OCI-LY7 (cell line): ENCODE data around the gene LIPC. TPM values are rescaled to one million over a fixed set of nuclear protein-coding genes. Genes with fewer than 3 reads are reported as not detected.

Source experiments
- BruUV-seq: library from RNA; stranded (reverse); fragments of 400-500 nt; replicated peaks from 2 replicates; lab custom pipeline; 2021; lab: Mats Ljungman, UMichigan
- CTCF ChIA-PET: fragments of 300-600 bp; sonication (Branson Sonifier 250); formaldehyde crosslinking; loops from one replicate; lab custom pipeline; 2022; ENCODE audit warnings: antibody characterized with exemption; ENCODE audit not compliant: unreplicated experiment; lab: Charles Lee
- POLR2A ChIA-PET: fragments of 300-600 bp; sonication (Branson Sonifier 250); formaldehyde crosslinking; loops from one replicate; lab custom pipeline; 2022; ENCODE audit warnings: antibody characterized with exemption; lab: Charles Lee
- DNase-seq: peaks from one replicate; pipeline ENCODE4 v3.0.0-alpha.2; 2015; ENCODE audit warnings: low spot score
- H2AFZ ChIP-seq: fragments of 200-600 bp; sonication (generic), shearing (Covaris generic); 2 replicates; pipeline ENCODE4 v1.6.1; 2014; ENCODE audit warnings: mild to moderate bottlenecking, antibody characterized with exemption, low read length, moderate library complexity
- H3K27ac ChIP-seq: fragments of 200-600 bp; sonication (generic); 2 replicates; pipeline ENCODE4 v1.5.1; 2014; ENCODE audit warnings: mixed run types, low read depth, mild to moderate bottlenecking, moderate library complexity, low read length, inconsistent platforms; ENCODE audit not compliant: poor library complexity, severe bottlenecking
- H3K36me3 ChIP-seq: fragments of 200-600 bp; sonication (generic); 2 replicates; pipeline ENCODE4 v1.6.1; 2014; ENCODE audit warnings: mild to moderate bottlenecking, antibody characterized with exemption, low read length, moderate library complexity, mixed read lengths; ENCODE audit not compliant: insufficient read depth
- H3K4me1 ChIP-seq: fragments of 200-600 bp; sonication (generic); 2 replicates; pipeline ENCODE4 v1.5.1; 2014; ENCODE audit warnings: mild to moderate bottlenecking, low read length; ENCODE audit not compliant: insufficient read depth, poor library complexity, severe bottlenecking
- H3K4me2 ChIP-seq: fragments of 200-600 bp; sonication (generic); 2 replicates; pipeline ENCODE4 v1.6.1; 2014; ENCODE audit warnings: mild to moderate bottlenecking, low read length
- H3K4me3 ChIP-seq: fragments of 200-600 bp; sonication (generic); 2 replicates; pipeline ENCODE4 v1.5.1; 2014; ENCODE audit warnings: mild to moderate bottlenecking, low read depth, low read length; ENCODE audit not compliant: poor library complexity, severe bottlenecking
- H3K79me2 ChIP-seq: fragments of 200-600 bp; sonication (generic); 2 replicates; pipeline ENCODE4 v1.6.1; 2016; ENCODE audit warnings: low read depth, mild to moderate bottlenecking, low read length, moderate library complexity, mixed read lengths; ENCODE audit not compliant: insufficient read depth
- H3K9me2 ChIP-seq: fragments of 200-600 bp; sonication (generic); 2 replicates; pipeline ENCODE4 v1.6.1; 2016; ENCODE audit warnings: mild to moderate bottlenecking, low read length, mixed read lengths; ENCODE audit not compliant: insufficient read depth
- H3K9me3 ChIP-seq: fragments of 200-600 bp; sonication (generic); 2 replicates; pipeline ENCODE4 v1.6.1; 2014; ENCODE audit warnings: mild to moderate bottlenecking, mixed run types, low read length, mixed read lengths
- H4K20me1 ChIP-seq: fragments of 200-600 bp; sonication (generic); 2 replicates; pipeline ENCODE4 v1.6.1; 2014; ENCODE audit warnings: mild to moderate bottlenecking, antibody characterized with exemption, low read length, moderate library complexity, mixed read lengths; ENCODE audit not compliant: insufficient read depth
- CTCF ChIP-seq: fragments of 200-600 bp; sonication (generic); conservative IDR thresholded peaks from 2 replicates; pipeline ENCODE4 v1.5.1; 2014; ENCODE audit warnings: mild to moderate bottlenecking, antibody characterized with exemption, low read length, moderate library complexity, mixed read lengths
- EZH2phosphoT487 ChIP-seq: fragments of 200-600 bp; sonication (generic); IDR thresholded peaks from 2 replicates; pipeline ENCODE4 v1.6.1; 2018; ENCODE audit warnings: low read depth, borderline replicate concordance, mild to moderate bottlenecking, mixed run types, antibody characterized with exemption, low read length, moderate library complexity, mixed read lengths
- intact Hi-C: fragments of 100-400 bp; cut with micrococcal nuclease; formaldehyde crosslinking; loops from one replicate; pipeline ENCODE4 v1.10.0; 2022; ENCODE audit not compliant: unreplicated experiment
- total RNA-seq, 2 experiments: library from RNA; depleted of rRNA in 1 of 2; stranded (reverse); fragments of >200 nt in 1 of 2; shearing (Covaris generic) in 1 of 2; gene quantifications; 2 replicates each; pipeline ENCODE4 v1.2.3, GENCODE V29; 2014 to 2022

Gene LIPC
- total RNA-seq, 2 experiments from 2014 or later: 0.50 TPM; not detected in 1

- H3K4me2 ChIP-seq: no peak overlapping the region
- no peak for TF ChIP-seq EZH2phosphoT487
- TF ChIP-seq CTCF: no peak
- BruUV-seq: no TSS peak
Measured at GRCh38 chr15:58552505-58553364, 120.9 kb downstream of the LIPC start.

GRCh38 chr15:58553365-58553918 is 121.7 kb downstream of the LIPC start:
- intact Hi-C loops: no loop called here
- H3K36me3 ChIP-seq: no peaks in the 10 kb centered on the region
- no peak overlapping the region for H3K4me2 ChIP-seq
- no peaks in the 10 kb centered on the region for H4K20me1 ChIP-seq
- BruUV-seq: no TSS peak
- H3K9me2 ChIP-seq: no peaks in the 10 kb centered on the region
- no peak overlapping the region for H2AFZ ChIP-seq
- no peaks in the 10 kb centered on the region for H3K9me3 ChIP-seq
- ChIA-PET CTCF (no interaction called here), POLR2A (no interaction called here)
- no peak overlapping the region for H3K27ac ChIP-seq
- TF ChIP-seq CTCF (no peak), EZH2phosphoT487 (no peak)
- H3K79me2 ChIP-seq: no peaks in the 10 kb centered on the region
- DNase-seq: no peak
- peaks cover 5% of the 10 kb centered on the region for H3K4me1 ChIP-seq
- H3K4me3 ChIP-seq: no peak overlapping the region

More at GRCh38 chr15:58552505-58553364, 120.9 kb downstream of the LIPC start:
- POLR2A ChIA-PET: no interaction called here
- CTCF ChIA-PET: no interaction called here
- no peaks in the 10 kb centered on the region for H3K9me3 ChIP-seq
- no peaks in the 10 kb centered on the region for H3K9me2 ChIP-seq
- no peak for DNase-seq
- H3K27ac ChIP-seq: no peak overlapping the region
- no peaks in the 10 kb centered on the region for H3K36me3 ChIP-seq
- no peak overlapping the region for H3K4me3 ChIP-seq
- no peak overlapping the region for H2AFZ ChIP-seq
- H3K79me2 ChIP-seq: no peaks in the 10 kb centered on the region
- H3K4me1 ChIP-seq: peaks cover 5% of the 10 kb centered on the region
- intact Hi-C loops: no loop called here
- H4K20me1 ChIP-seq: no peaks in the 10 kb centered on the region

- Histone ChIP-seq H2AFZ (no peak overlapping the region), H3K4me3 (no peak overlapping the region)
Measured at GRCh38 chr15:58554758-58555157, 123.0 kb downstream of the LIPC start.

More at GRCh38 chr15:58554758-58555157, 123.0 kb downstream of the LIPC start:
- Histone ChIP-seq H3K79me2 (no peaks in the 10 kb centered on the region), H3K36me3 (no peaks in the 10 kb centered on the region), H3K9me2 (no peaks in the 10 kb centered on the region), H3K4me1 (peaks cover 5% of the 10 kb centered on the region), H3K9me3 (no peaks in the 10 kb centered on the region), H4K20me1 (no peaks in the 10 kb centered on the region), H3K4me2 (no peak overlapping the region), H3K27ac (no peak overlapping the region)
- TF ChIP-seq CTCF (no peak), EZH2phosphoT487 (no peak)
- POLR2A ChIA-PET: no interaction called here
- intact Hi-C loops: no loop called here
- CTCF ChIA-PET: no interaction called here
- BruUV-seq: no TSS peak
- DNase-seq: no peak
